GM18951 (cell line): ENCODE measurements around the gene DYTN.

ENCODE experiments used
- POLR2A ChIP-seq: IDR thresholded peaks from 4 replicates; pipeline ENCODE4 v1.6.1; 2011; ENCODE audit warnings: mild to moderate bottlenecking; ENCODE audit not compliant: insufficient read length, insufficient read depth; ENCODE audit errors: extremely low read depth
- in situ Hi-C: fragments of 300-500 bp; cut with MboI; formaldehyde crosslinking; loops from one replicate; pipeline ENCODE4 v1.12.0; 2022; ENCODE audit warnings: low sequenced_read_pairs, mixed read lengths, inconsistent platforms; ENCODE audit not compliant: unreplicated experiment

The DYTN gene

GRCh38 chr2:206718296-206718695 is at the start of gene DYTN:
DYTN (minus strand) TSS chr2:206718396; CDS start chr2:206718279, 117 bp downstream.
- in situ Hi-C loops, result no loop called here
- no peak for TF ChIP-seq POLR2A

- in situ Hi-C loops, result no loop called here
- TF ChIP-seq POLR2A, result no peak
Observed at GRCh38 chr2:206766057-206766930, 48.1 kb upstream of the DYTN start.

- TF ChIP-seq POLR2A, result peak; percentile 79
- in situ Hi-C loops, result no loop called here
Observed at GRCh38 chr2:206765242-206766056, 47.3 kb upstream of the DYTN start, which contains the start of the genes FASTKD2 and MDH1B. FASTKD2 (plus strand) TSS chr2:206765606; CDS start chr2:206766694, 1,088 bp downstream. MDH1B (minus strand) TSS chr2:206765328; CDS start chr2:206765271, 57 bp downstream.

GRCh38 chr2:206764673-206765241 is 46.6 kb upstream of the DYTN start:
- TF ChIP-seq POLR2A, result no peak
- in situ Hi-C loops, result no loop called here

- in situ Hi-C loops, result no loop called here
- no peak for TF ChIP-seq POLR2A
Observed at GRCh38 chr2:206756816-206757215, 38.6 kb upstream of the DYTN start.

- TF ChIP-seq POLR2A, result no peak
- in situ Hi-C loops, result no loop called here
Observed at GRCh38 chr2:206740800-206741199, 22.6 kb upstream of the DYTN start.

GRCh38 chr2:206739271-206739670 is 21.1 kb upstream of the DYTN start:
- TF ChIP-seq POLR2A, result no peak

GRCh38 chr2:206736935-206737334 is 18.7 kb upstream of the DYTN start:
- in situ Hi-C loops, result no loop called here
- TF ChIP-seq POLR2A, result no peak

More at GRCh38 chr2:206739271-206739670, 21.1 kb upstream of the DYTN start:
- in situ Hi-C loops, result no loop called here

- no peak for TF ChIP-seq POLR2A
- in situ Hi-C loops, result no loop called here
Observed at GRCh38 chr2:206733341-206733740, 15.1 kb upstream of the DYTN start.

GRCh38 chr2:206728277-206729199 is 10.3 kb upstream of the DYTN start:
- TF ChIP-seq POLR2A, result no peak
- in situ Hi-C loops, result no loop called here

GRCh38 chr2:206727287-206727686 is 9.1 kb upstream of the DYTN start:
- in situ Hi-C loops, result no loop called here

GRCh38 chr2:206723288-206723687 is 5.1 kb upstream of the DYTN start:
- TF ChIP-seq POLR2A, result no peak
- in situ Hi-C loops, result no loop called here

More at GRCh38 chr2:206727287-206727686, 9.1 kb upstream of the DYTN start:
- TF ChIP-seq POLR2A, result no peak
